Duodenal mucosa (tissue), 2 donors: Measurements from ENCODE around the gene GSG1L.

Source experiments
- H3K27ac ChIP-seq: one replicate; pipeline ENCODE4 v1.7.0; 2013; ENCODE audit warnings: low read depth, low read length
- H3K27me3 ChIP-seq, 2 donors: one replicate each; pipeline ENCODE4 v1.7.0; 2013; ENCODE audit warnings: low read length in 2 of 2, control low read depth in 1 of 2; ENCODE audit not compliant: insufficient read depth in 2 of 2, control insufficient read depth in 1 of 2
- H3K36me3 ChIP-seq, 2 donors: one replicate each; pipeline ENCODE4 v1.7.0; 2013; ENCODE audit warnings: low read length in 2 of 2, control low read depth in 1 of 2; ENCODE audit not compliant: insufficient read depth in 2 of 2, control insufficient read depth in 1 of 2
- H3K4me1 ChIP-seq, 2 donors: one replicate each; pipeline ENCODE4 v1.7.0; 2013; ENCODE audit warnings: low read length in 2 of 2, control low read depth in 1 of 2; ENCODE audit not compliant: insufficient read depth in 2 of 2, control insufficient read depth in 1 of 2
- H3K4me3 ChIP-seq, 2 donors: one replicate each; pipeline ENCODE4 v1.7.0; 2013; ENCODE audit warnings: low read length in 2 of 2, low read depth in 1 of 2
- H3K9ac ChIP-seq, 2 donors: one replicate each; pipeline ENCODE4 v1.7.0; 2013; ENCODE audit warnings: low read length in 2 of 2, low read depth in 1 of 2
- H3K9me3 ChIP-seq, 2 donors: one replicate each; pipeline ENCODE4 v1.7.0; 2013; ENCODE audit warnings: low read length in 2 of 2, control low read depth in 1 of 2; ENCODE audit not compliant: control insufficient read depth in 1 of 2

GSG1L gene

GRCh38 chr16:27868180-27868579, 195.3 kb downstream of the GSG1L start:
- Histone ChIP-seq H3K36me3 (no peaks in the 10 kb centered on the region), H3K4me3 (no peak overlapping the region), H3K27ac (no peak overlapping the region), H3K9me3 (peaks cover 5 to 10% of the 10 kb centered on the region in 2 donors), H3K27me3 (no peaks in the 10 kb centered on the region), H3K9ac (no peak overlapping the region), H3K4me1 (no peaks in the 10 kb centered on the region)

GRCh38 chr16:27867122-27868110, 196.1 kb downstream of the GSG1L start:
- Histone ChIP-seq H3K27ac (no peak overlapping the region), H3K9me3 (peaks cover 5 to 17% of the 10 kb centered on the region in 2 donors), H3K4me1 (no peaks in the 10 kb centered on the region), H3K4me3 (no peak overlapping the region), H3K9ac (no peak overlapping the region), H3K27me3 (no peaks in the 10 kb centered on the region), H3K36me3 (no peaks in the 10 kb centered on the region)

- Histone ChIP-seq H3K27me3 (no peaks in the 10 kb centered on the region), H3K4me1 (no peaks in the 10 kb centered on the region), H3K27ac (no peak overlapping the region), H3K36me3 (no peaks in the 10 kb centered on the region), H3K9ac (no peak overlapping the region), H3K9me3 (peaks cover 5 to 17% of the 10 kb centered on the region in 2 donors), H3K4me3 (no peak overlapping the region)
Measured at GRCh38 chr16:27863377-27863776, 200.1 kb downstream of the GSG1L start.

GRCh38 chr16:27862953-27863352, 200.6 kb downstream of the GSG1L start:
- Histone ChIP-seq H3K9me3 (peaks cover 5 to 17% of the 10 kb centered on the region in 2 donors), H3K4me1 (no peaks in the 10 kb centered on the region), H3K9ac (no peak overlapping the region), H3K36me3 (no peaks in the 10 kb centered on the region), H3K27ac (no peak overlapping the region), H3K4me3 (no peak overlapping the region), H3K27me3 (no peaks in the 10 kb centered on the region)

GRCh38 chr16:27860091-27860490, 203.4 kb downstream of the GSG1L start:
- H3K36me3 ChIP-seq: no peaks in the 10 kb centered on the region
- no peaks in the 10 kb centered on the region for H3K27me3 ChIP-seq
- H3K9me3 ChIP-seq: peaks cover 5 to 17% of the 10 kb centered on the region in 2 donors
- no peaks in the 10 kb centered on the region for H3K4me1 ChIP-seq
- H3K4me3 ChIP-seq: no peak overlapping the region
- H3K9ac ChIP-seq: no peak overlapping the region
- H3K27ac ChIP-seq: no peak overlapping the region

GRCh38 chr16:27859020-27859419, 204.5 kb downstream of the GSG1L start:
- H3K9ac ChIP-seq: no peak overlapping the region
- H3K27me3 ChIP-seq: no peaks in the 10 kb centered on the region
- H3K4me1 ChIP-seq: no peaks in the 10 kb centered on the region
- H3K4me3 ChIP-seq: no peak overlapping the region
- H3K36me3 ChIP-seq: no peaks in the 10 kb centered on the region
- peaks cover 5 to 15% of the 10 kb centered on the region in 2 donors for H3K9me3 ChIP-seq
- no peak overlapping the region for H3K27ac ChIP-seq

GRCh38 chr16:27853651-27854050, 209.9 kb downstream of the GSG1L start:
- no peak overlapping the region for H3K27ac ChIP-seq
- H3K4me3 ChIP-seq: no peak overlapping the region
- H3K27me3 ChIP-seq: peaks cover 0 to 2% of the 10 kb centered on the region in 2 donors
- H3K9me3 ChIP-seq: no peaks in the 10 kb centered on the region
- H3K36me3 ChIP-seq: no peaks in the 10 kb centered on the region
- H3K9ac ChIP-seq: no peak overlapping the region
- H3K4me1 ChIP-seq: no peaks in the 10 kb centered on the region

GRCh38 chr16:27853101-27853500, 210.4 kb downstream of the GSG1L start:
- H3K36me3 ChIP-seq: no peaks in the 10 kb centered on the region
- no peaks in the 10 kb centered on the region for H3K9me3 ChIP-seq
- no peaks in the 10 kb centered on the region for H3K4me1 ChIP-seq
- H3K27ac ChIP-seq: no peak overlapping the region
- no peak overlapping the region for H3K9ac ChIP-seq
- H3K27me3 ChIP-seq: peaks cover 0 to 2% of the 10 kb centered on the region in 2 donors
- no peak overlapping the region for H3K4me3 ChIP-seq

- H3K9me3 ChIP-seq: no peaks in the 10 kb centered on the region
- no peaks in the 10 kb centered on the region for H3K36me3 ChIP-seq
- H3K9ac ChIP-seq: no peak overlapping the region
- H3K4me1 ChIP-seq: no peaks in the 10 kb centered on the region
- no peak overlapping the region for H3K4me3 ChIP-seq
- H3K27me3 ChIP-seq: peaks cover 0 to 2% of the 10 kb centered on the region in 2 donors
- H3K27ac ChIP-seq: no peak overlapping the region
Measured at GRCh38 chr16:27852681-27853080, 210.8 kb downstream of the GSG1L start.

GRCh38 chr16:27852116-27852515, 211.4 kb downstream of the GSG1L start:
- Histone ChIP-seq H3K9ac (no peak overlapping the region), H3K36me3 (no peaks in the 10 kb centered on the region), H3K9me3 (no peaks in the 10 kb centered on the region), H3K4me3 (no peak overlapping the region), H3K27ac (no peak overlapping the region), H3K4me1 (no peaks in the 10 kb centered on the region), H3K27me3 (peaks cover 0 to 2% of the 10 kb centered on the region in 2 donors)
